Activated CD8-positive, alpha-beta memory T cell treated with anti-CD3 and anti-CD28 coated beads, Interleukin-2, amount 50 U/mL, for 24 hours (primary cell): ENCODE measurements around the gene MMEL1.
A peak's percentile ranks its signal among the peaks of the same experiment; 100 is the strongest.
"Not testable (repeated sequence)": the region's sequence is repeated elsewhere in the genome, so short reads cannot be mapped to it uniquely, and the experiment has no call there.

Experiments used
- DNase-seq: peaks from one replicate; pipeline ENCODE4 v3.0.0-alpha.2; 2020; ENCODE audit errors: extremely low read depth

MMEL1 gene

DNA sequence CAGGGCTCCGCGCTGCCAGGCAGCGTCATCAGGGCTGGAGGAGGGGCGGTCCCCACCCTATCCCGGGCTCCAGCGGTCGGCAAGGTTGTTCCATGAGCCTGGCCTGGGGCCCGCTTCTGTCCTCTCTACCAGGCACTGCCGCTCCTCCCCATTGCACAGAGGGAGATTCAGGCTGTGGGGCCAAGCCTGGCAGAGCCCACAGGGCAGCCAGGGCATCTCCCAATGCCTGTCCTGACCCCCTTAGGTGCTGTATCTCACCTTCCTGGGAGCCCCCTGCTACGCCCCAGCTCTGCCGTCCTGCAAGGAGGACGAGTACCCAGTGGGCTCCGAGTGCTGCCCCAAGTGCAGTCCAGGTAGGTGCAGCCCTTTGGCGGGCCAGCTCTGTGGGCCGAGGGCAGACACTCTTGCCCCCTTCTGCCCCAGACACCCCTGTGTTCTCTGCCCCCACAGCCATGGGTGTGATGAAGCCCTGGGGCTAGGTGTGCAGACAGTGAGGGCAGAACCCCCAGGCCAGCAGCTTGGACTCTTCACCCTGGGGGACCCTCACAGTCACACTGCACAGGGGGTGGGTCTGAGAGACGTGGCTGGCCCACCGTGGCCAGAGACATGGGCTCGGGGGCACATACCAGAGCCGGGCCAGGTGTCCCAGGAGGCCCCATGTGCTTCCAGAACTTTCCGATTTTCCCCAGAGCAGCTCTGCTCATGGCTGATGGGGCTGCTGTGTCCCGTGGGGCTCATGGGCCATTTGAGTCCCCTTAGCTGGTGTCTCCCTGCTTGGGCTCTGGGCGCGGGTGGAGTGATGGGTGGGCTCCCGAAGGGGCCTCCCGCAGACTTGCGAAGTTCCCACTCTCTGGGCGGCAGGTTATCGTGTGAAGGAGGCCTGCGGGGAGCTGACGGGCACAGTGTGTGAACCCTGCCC, 75.1 kb downstream of the MMEL1 start:
- DNase-seq, result no peak

DNA sequence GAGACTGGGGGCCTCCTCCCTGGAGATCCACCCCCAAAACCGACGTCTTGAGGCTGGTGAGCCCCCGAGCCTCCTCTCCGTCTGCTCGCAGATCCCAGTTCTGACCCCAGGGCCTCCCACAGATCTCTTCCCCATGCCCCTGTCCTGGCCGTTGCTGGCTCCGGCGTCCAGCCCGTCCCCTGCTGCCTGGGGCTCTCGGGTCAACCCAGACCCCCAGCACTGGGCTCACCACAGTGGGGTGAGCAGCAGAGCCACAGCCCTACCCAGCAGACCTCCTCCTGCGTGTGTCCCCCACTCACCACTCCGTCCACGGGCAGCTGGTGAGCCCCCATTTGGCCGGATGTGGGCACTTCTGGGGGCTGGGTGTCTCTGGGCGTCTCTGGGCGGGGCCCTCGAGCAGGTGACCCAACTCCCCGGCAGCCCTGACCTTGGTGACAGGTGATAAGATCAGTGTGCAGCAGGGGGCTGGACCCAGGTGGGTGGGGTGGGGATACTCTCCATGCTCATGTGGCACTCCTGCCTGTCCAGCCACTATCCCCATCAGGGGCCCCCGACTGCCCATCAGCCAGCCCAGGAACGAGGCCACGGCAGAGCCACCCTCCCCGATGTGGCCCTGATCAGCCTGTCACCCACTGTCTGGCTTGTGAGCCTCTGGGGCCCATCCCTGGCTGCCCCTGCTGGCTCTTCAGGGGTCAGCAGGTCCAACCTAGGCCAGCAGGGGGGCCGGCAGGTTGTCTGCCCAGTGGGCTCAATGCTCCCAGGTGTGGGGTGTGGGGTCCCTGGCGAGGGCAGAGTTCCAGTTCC, 75.9 kb downstream of the MMEL1 start:
- DNase-seq, result no peak

- DNase-seq, result peak; percentile 31
Observed at GRCh38 chr1:2556277-2556677, 76.5 kb downstream of the MMEL1 start, which contains the start of gene TNFRSF14. Gene TNFRSF14 (plus strand): TSS chr1:2556371. CDS start chr1:2556665, 294 bp downstream.

DNA sequence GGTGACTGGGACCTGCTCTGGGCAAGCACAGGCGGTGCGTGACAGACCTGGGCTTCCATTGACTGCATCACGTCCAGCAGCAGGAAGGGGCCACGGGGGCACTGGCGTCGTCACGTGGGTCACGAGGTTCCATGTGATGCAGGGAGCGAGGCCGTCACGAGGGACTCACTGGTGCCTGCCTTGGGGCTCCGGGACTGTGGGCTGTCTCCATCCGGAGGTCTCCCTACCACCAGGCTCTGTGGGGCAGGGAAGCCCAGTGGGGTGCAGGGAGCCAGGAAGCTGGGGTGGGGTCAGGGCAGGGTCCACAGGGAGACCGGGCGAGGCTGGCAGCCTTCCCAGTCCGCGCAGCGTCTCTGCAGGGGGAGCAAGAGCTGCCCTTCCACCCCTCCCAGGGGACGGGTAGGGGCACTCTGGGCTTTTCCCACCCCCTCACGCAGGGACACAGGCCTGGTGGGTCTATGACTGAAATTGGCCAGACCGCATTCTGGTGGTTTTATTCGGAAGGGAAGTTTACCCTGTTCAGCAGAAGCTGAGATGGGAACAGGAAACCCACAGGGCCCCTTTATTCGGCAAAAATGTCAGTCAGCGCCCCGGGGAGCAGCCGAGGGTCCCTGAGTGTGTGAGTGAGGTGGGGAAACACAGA, 77.1 kb downstream of the MMEL1 start:
- DNase-seq, result peak; percentile 54

DNA sequence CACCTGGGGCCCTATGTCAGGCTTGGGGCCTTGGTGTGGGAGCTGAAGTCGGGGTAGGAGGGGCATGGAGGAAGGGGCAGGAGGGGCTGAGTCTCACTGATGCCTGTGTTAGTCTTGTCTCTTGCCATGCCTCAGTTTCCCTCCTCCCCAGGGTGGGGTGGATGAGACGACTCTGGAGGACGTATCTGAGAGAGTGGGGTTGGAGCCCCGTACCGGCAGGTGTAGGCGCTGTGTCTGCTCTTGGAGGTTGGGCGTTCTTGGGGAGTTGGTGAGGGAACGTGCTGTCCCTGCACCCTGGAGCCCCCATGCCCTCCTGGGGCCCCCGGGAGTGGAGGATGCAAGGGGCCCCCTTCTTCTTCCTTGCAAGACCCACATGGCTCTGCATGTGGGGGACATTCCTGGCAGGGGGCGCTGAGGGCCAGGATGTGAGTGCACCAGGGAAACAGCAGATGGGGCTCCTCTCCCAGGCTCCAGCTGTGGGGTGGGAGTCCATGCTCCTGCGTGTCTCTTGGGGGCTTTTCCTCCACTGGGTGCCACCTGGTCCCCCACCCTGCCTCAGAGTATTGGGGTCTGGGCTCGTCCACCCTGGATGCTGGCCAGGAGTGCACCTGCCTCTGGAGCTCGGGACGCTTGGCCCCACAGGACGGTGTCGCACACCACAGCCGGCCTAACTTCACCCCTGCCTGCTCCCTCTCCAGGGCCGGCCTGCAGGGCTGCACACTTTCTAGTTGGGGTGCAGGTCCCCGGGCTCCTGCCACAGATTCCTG, 78.0 kb downstream of the MMEL1 start:
- DNase-seq, result no peak

- no peak for DNase-seq
Observed at GRCh38 chr1:2553871-2554620, 78.8 kb downstream of the MMEL1 start.

- DNase-seq, result not testable (repeated sequence)
Observed at GRCh38 chr1:2553076-2553475, 79.7 kb downstream of the MMEL1 start.

DNA sequence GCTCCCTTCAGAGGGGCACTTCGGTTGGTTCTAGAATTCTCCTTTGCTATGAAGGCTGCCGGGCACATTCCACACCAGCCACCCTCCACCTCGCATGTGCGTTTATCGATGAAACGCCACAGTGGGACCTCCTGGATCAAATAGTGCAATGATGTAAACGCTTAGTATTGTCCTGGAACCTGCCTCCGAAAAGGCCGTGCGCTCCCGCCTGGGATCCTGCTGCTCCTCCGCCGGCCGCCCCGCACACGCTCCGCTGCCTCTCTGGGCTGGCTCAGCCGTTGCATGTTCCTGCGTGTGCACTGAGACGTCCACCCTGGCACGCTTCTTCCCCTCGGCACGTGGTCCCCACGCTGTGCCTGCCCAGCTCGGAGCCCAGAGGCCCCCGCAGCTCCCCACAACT, 80.6 kb downstream of the MMEL1 start:
- no peak for DNase-seq

- not testable (repeated sequence) for DNase-seq
Observed at GRCh38 chr1:2551544-2551943, 81.3 kb downstream of the MMEL1 start.

- DNase-seq, result not testable (repeated sequence)
Observed at GRCh38 chr1:2550309-2550861, 82.4 kb downstream of the MMEL1 start.

DNA sequence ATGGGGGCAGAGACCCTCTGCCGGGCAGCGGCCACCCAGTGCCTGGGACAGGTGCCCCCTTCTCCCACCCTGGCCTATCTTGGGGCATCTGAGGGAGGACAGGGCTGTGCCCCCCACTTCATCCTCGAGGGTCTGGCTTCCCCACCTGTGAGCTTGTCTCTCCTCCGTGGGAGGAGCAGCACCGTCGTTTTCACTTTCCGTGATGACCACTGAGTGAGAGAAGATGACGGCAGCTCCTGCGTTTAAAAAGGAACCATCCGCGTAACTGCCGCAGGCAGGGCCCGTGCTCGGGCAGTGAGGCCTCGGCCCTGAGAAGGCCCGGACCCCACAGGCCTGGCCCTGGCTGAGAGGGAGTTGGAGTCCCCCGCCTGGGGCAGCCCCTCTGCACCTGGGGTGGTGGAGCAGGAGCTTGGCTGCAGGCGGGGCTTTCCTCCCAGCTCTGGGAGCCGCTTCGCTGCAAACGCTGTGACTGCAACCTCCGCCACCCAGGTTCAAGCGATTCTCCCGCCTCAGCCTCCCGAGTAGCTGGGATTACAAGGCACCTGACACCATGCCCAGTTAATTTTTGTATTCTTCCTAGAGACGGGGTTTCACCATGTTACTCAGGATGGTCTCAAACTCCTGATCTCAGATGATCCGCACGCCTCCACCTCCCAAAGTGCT, 83.3 kb downstream of the MMEL1 start:
- not testable (repeated sequence) for DNase-seq

DNA sequence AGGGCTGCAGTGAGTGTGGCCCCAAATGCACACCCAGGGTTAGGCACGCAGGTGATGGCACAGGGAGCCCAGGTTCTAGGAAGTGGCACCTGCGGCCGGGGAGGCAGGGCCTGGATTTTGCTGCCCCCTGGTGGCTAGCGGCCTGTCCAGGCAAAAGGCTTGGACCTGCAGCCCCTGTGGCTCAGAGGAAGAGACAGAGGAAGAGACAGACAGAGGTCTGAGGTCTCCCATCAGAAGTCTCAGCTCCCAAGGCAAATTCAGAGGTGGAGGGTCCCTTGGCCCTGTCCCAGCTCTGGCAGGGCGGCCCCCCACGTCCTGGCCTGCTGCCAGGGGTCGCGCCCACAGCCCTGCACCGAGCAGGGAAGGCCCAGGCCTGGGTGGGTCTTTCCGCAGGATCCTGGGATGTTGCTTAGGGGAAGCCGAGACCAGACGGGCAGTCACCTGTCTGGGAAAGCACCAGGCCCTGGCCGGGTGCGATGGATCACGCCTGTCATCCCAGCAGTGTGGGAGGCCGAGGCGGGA, 84.7 kb downstream of the MMEL1 start:
- DNase-seq, result no peak

- no peak for DNase-seq
Observed at GRCh38 chr1:2547210-2548067, 85.4 kb downstream of the MMEL1 start.

GRCh38 chr1:2546515-2547209, 86.2 kb downstream of the MMEL1 start:
- no peak for DNase-seq

DNA sequence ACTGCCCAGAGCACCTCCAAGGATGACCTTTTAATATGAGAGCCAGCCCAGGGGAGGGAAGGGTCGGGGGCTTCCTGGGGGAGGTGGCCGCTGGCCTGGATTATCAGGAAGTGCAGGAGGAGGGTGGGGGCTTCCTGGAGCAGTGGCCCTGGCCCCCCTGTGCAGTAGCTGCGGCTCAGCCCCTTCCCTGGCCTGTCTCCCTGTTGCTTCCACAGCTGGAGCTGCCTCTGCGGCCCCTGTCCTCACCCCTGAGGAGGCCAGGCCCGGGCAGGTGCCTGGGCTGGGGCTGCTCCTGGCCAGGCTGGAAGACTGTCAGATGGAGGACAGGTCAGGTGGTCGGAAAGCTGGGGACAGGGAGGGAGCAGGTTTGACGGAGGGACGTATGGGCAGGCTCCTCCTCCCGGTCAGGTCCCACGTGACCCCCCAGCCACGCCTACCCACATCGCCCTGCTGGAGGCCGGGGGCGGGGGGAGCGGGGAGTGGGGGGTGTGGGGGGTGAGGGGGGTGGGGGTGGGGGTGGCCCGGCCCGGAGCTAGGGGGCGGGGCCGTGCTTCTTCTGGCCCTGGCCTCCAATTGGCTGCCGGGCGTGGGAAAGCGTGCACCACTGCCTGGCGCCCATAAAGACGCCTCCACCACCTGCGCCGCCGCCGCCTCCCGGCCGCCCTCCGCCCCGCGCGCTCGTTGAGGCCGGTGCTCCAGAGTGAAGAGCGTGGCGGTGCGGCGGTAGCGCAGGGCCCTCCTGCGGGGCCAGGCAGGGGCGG, 86.9 kb downstream of the MMEL1 start:
- DNase-seq, result no peak

DNA sequence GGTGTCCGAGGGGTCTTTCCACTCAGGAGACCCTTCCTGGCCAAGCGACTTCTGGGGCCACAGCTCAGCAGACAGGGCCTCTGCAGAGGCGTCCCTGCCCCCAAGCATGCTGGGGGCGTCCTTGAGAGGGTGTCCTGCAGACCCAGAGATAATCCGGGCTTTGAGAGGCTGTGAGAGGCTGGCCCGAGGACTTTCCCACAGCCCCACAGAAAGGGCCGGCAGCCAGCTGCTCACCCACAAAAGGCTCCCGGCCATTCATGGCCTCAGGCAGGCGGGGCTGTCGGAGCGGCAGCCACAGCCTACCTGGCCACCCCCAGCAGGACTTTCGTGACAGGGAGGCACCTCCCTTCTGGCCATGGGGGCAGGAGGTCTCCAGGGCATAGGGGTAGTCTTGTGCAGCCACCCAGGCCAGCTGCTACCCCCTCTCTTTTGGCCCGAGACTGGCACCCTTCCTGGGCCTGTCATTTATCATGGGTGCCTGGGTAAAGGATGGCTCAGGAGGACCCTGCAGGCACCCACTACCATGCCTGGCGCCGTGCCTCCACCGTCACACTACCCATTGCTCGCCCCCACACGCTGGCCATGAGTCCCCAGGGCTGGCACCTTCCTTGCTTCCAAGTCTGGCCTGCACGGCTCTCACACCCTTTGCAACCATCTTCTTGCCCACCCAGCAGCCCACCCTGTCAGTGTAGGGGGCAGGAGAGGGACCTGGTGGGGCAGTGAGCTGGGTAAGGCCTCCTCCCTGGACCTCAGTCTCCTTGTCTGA, 87.8 kb downstream of the MMEL1 start:
- DNase-seq, result no peak
